Large intestine (tissue), 3 donors: ENCODE measurements around the gene ACVR1B. TPM values are rescaled to one million over a fixed set of nuclear protein-coding genes. Genes with fewer than 3 reads are reported as not detected.
A peak's percentile ranks its signal among the peaks of the same experiment; 100 is the strongest.
"Not testable (repeated sequence)": the region's sequence is repeated elsewhere in the genome, so short reads cannot be mapped to it uniquely, and the experiment has no call there.

Experiments
- DNase-seq, 2 donors: peaks; one replicate each; pipeline versions ENCODE4 v3.0.0 to v3.0.0-alpha.2; 2013
- H3K27ac ChIP-seq: one replicate; pipeline ENCODE4 v1.5.1; 2013; ENCODE audit warnings: low read length
- H3K27me3 ChIP-seq: 2 replicates; pipeline ENCODE4 v1.6.1; 2013; ENCODE audit warnings: low read length; ENCODE audit not compliant: control insufficient read depth, insufficient read depth
- H3K36me3 ChIP-seq: 2 replicates; pipeline ENCODE4 v1.6.1; 2013; ENCODE audit warnings: low read length; ENCODE audit not compliant: control insufficient read depth, insufficient read depth
- H3K4me1 ChIP-seq: one replicate; pipeline ENCODE4 v1.6.1; 2013; ENCODE audit warnings: low read length; ENCODE audit not compliant: control insufficient read depth, insufficient read depth
- H3K4me3 ChIP-seq: one replicate; pipeline ENCODE4 v1.5.1; 2013; ENCODE audit warnings: low read length
- H3K9me3 ChIP-seq: one replicate; pipeline ENCODE4 v1.6.1; 2013; ENCODE audit warnings: mild to moderate bottlenecking, low read depth, low read length, moderate library complexity; ENCODE audit not compliant: control insufficient read depth
- WGBS: methylation state at CpG from one replicate; pipeline ENCODE4 v1.1.5; 2013; ENCODE audit warnings: low lambda C conversion rate; ENCODE audit not compliant: insufficient coverage; 5-methylcytosine and 5-hydroxymethylcytosine counted together
- polyA plus RNA-seq: library from polyadenylated mRNA; unstranded; fragments of 120-200 nt; gene quantifications from one replicate; pipeline ENCODE4 v1.2.1, GENCODE V29; 2013

Gene ACVR1B
- polyA plus RNA-seq, 1 donor: 60.3 TPM

DNA sequence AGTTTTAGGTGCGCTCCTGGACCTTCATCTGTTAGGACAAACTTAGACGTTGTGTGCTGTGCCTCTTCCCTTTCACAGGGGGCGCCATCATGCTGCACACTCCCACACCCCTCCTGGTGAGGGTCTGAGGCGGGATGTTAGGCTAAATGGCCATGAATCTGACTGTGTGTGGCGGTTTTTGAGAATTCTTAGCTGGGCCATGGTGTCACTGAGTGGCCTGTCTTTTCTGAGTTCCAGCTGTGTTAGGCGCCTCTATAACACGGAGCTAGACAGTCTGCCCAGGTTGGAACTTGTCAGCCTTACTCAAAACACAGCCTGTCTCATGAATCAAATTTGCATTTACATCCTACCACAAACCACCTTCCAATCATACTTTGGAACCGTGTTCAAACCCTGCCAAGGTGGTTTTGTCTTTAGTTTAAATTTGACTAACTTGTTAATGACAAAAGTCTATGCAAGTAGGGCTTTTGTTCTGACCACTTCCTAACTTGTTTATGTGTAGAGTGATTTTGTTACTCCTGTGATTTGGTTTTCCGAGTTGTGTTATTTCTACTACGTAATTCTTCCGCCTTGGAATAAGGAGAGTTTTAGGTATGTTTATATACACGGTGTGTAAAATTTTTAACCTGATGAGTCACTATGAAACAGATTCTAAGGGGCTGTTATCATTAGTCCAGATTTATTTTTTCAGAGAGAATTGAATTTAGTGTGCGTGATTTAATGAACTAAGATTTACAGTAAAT lies 19.6 kb downstream of the ACVR1B start:
- peaks cover 76% of the 10 kb centered on the region for H3K4me1 ChIP-seq
- no peaks in the 10 kb centered on the region for H3K27me3 ChIP-seq
- WGBS: no CpG with 5 or more reads among the region's 13 CpGs
- DNase-seq: no peak
- no peaks in the 10 kb centered on the region for H3K9me3 ChIP-seq
- no peak overlapping the region for H3K4me3 ChIP-seq
- H3K27ac ChIP-seq: peak overlapping the region; percentile 26
- H3K36me3 ChIP-seq: peaks cover 11% of the 10 kb centered on the region

DNA sequence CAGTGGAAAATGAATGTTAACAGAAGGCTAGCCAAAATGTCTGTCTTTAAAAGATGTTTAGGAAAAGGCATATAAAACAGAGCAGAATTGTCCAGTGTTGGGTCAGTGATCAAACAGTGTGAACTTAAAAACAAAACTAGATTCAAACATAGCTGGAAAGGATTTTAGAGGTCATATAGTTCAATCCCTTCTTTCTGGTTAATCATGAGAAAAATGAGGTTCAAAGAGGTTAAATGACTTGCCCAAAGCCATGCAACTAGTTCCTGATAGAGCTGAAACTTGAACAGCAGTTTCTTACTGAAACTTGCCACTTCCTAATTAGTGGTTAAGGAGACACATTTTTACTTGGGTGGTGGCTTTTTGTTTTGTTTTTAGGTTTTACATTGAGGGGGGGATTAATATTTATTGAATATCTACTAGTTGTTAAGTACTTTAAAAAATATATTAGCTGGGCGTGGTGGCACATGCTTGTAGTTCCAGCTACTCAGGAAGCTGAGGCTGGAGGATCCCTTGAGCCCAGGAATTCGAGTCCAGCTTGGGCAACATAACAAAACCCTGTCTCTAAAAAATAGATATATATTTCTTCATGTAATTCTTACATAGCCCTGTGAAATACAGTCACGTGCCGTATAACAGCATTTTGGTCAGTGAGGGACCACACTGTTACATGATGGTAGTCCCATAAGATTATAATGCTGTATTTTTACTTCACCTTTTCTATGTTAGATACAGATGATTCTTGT lies 20.4 kb downstream of the ACVR1B start:
- Histone ChIP-seq H3K4me3 (no peak overlapping the region), H3K4me1 (peaks cover 83% of the 10 kb centered on the region), H3K36me3 (peaks cover 16% of the 10 kb centered on the region), H3K27ac (peak overlapping the region; percentile 26), H3K27me3 (no peaks in the 10 kb centered on the region), H3K9me3 (no peaks in the 10 kb centered on the region)
- WGBS: 57% methylated on average over 2 of the region's 4 CpGs
- DNase-seq: no peak

DNA sequence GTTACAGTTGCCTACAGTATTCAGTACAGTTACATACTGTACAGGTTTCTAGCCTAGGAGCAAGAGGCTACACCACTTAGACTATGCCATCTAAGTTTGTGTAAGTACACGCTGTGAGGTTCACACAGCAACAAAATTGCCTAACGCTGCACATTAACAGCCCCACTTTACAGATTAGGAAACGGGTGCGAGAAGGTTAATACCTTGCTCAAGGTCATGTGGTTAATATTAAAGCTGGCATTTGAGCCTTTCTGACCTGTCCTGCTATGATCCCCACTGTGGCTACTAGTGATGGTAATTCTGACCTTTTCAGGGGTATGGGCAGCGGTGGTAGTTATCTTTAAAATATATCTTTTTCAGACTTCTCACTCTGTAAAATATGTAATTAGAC lies 20.9 kb downstream of the ACVR1B start:
- peaks cover 18% of the 10 kb centered on the region for H3K36me3 ChIP-seq
- no peak for DNase-seq
- H3K27ac ChIP-seq: peak overlapping the region; percentile 26
- H3K27me3 ChIP-seq: no peaks in the 10 kb centered on the region
- WGBS: no CpG with 5 or more reads among the region's 5 CpGs
- no peaks in the 10 kb centered on the region for H3K9me3 ChIP-seq
- H3K4me3 ChIP-seq: no peak overlapping the region
- peaks cover 86% of the 10 kb centered on the region for H3K4me1 ChIP-seq

DNA sequence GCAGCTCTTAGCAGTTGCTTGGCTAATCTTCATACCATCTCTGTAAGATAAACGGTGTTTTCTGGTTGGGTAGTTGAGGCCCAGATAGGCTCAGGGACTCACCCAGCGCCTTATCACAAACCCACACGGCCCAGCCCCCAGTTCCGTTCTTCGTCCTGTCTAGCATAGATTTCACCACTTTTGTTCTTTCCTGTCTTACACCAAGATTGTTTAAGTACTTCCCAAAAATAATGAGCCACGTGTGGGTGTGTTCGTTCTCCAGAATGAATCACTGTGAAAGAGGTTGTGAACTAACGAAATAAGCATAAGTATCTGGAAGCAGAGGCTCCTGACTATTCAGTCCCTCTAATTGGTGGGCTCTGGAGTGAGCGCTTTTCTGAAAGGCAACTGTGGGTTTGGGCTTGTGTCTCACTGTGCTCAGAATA lies 21.4 kb downstream of the ACVR1B start:
- H3K4me1 ChIP-seq: peaks cover 86% of the 10 kb centered on the region
- no peak overlapping the region for H3K4me3 ChIP-seq
- no peak for DNase-seq
- H3K27ac ChIP-seq: peak overlapping the region; percentile 26
- H3K27me3 ChIP-seq: no peaks in the 10 kb centered on the region
- no peaks in the 10 kb centered on the region for H3K9me3 ChIP-seq
- peaks cover 23% of the 10 kb centered on the region for H3K36me3 ChIP-seq
- WGBS: no CpG with 5 or more reads among the region's 9 CpGs

DNA sequence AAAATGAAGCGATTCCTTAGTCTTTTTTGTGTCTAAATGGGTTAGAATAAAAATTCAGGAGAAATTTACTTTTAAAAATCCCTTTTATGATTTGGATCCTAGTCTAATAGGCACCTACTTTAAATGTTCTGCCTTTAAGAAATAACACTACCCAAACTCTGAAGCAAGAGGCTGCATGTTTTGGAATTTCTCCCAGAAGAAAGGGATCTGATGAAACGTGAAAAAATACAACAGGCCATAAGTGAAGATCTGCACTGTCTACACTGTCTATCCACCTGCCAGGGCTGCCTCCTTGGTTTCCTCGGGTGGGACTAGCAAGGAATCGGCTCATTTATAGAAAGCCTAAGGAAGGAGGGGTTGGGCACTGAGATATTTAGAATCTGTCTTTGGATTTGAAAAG lies 22.1 kb downstream of the ACVR1B start:
- Histone ChIP-seq H3K36me3 (peaks cover 27% of the 10 kb centered on the region), H3K4me3 (no peak overlapping the region), H3K27ac (peak overlapping the region; percentile 26), H3K27me3 (no peaks in the 10 kb centered on the region), H3K4me1 (peaks cover 87% of the 10 kb centered on the region), H3K9me3 (no peaks in the 10 kb centered on the region)
- 100% methylated on average over 1 of the region's 4 CpGs for WGBS
- no peak for DNase-seq

DNA sequence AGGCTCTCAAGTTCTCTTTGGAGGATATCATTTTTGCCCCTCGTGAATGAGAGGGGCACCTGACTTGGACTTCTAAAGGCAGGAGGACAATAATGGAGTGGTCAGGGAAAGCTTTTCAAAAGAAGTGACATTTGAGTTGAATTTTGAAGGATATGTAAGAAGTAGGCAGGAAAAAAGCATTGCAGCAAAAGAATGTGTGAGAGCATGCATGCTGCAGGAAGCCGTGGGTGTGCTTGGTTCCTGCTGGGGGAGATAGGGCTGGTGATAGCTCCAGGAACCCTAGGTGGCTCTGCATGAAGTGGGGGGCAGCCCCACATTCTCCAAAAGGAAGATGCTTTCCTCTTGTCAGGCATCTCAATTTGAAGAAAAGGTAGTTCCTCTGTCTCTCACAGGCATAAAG lies 23.1 kb downstream of the ACVR1B start:
- Histone ChIP-seq H3K27me3 (no peaks in the 10 kb centered on the region), H3K4me1 (peaks cover 84% of the 10 kb centered on the region), H3K27ac (no peak overlapping the region), H3K9me3 (no peaks in the 10 kb centered on the region), H3K36me3 (peaks cover 31% of the 10 kb centered on the region), H3K4me3 (no peak overlapping the region)
- DNase-seq: no peak
- no CpG with 5 or more reads among the region's 2 CpGs for WGBS

DNA sequence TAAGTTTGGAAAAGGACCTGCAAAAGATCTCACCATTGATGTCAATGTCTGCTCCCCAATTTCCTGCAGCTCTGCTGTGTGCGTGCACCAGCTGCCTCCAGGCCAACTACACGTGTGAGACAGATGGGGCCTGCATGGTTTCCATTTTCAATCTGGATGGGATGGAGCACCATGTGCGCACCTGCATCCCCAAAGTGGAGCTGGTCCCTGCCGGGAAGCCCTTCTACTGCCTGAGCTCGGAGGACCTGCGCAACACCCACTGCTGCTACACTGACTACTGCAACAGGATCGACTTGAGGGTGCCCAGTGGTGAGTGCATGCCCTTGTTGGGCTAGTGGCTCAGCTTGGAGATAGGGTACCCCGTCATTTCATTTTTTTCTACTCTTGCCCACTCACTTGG lies 23.7 kb downstream of the ACVR1B start:
- no peak for DNase-seq
- H3K4me3 ChIP-seq: no peak overlapping the region
- peaks cover 34% of the 10 kb centered on the region for H3K36me3 ChIP-seq
- WGBS: no CpG with 5 or more reads among the region's 8 CpGs
- no peak overlapping the region for H3K27ac ChIP-seq
- H3K4me1 ChIP-seq: peaks cover 84% of the 10 kb centered on the region
- H3K9me3 ChIP-seq: no peaks in the 10 kb centered on the region
- H3K27me3 ChIP-seq: no peaks in the 10 kb centered on the region

DNA sequence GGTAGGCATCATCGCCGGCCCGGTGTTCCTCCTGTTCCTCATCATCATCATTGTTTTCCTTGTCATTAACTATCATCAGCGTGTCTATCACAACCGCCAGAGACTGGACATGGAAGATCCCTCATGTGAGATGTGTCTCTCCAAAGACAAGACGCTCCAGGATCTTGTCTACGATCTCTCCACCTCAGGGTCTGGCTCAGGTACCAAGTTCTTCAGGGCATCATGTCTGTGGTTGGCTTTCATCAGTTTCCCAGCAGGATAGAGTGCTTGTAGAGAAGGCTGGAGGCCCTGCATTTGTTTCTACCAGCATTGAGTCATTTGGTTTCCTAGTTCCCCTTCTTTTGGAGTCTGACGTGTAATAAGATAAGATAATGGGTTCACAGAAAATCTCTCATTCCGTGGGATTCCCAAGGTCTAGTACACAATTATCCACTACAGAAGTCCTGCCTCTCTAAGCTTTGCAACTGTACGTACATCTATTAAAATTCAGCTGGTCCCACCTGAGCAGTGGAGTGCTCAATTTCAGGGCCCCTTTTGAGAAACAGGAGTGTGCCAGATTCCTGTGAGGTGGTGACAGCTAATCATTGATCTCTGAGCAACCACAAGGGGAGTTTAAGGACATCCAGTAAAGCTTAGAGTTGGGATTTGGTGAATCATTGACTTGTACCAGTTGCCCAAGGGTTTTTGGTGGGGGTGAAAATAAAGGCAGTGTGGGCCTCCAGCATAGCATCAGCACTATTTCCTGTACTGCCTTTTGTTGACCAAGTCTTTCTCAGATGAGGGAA lies 25.1 kb downstream of the ACVR1B start:
- Histone ChIP-seq H3K27ac (peak overlapping the region; percentile 37), H3K27me3 (no peaks in the 10 kb centered on the region), H3K9me3 (no peaks in the 10 kb centered on the region), H3K4me1 (peaks cover 78% of the 10 kb centered on the region), H3K36me3 (peaks cover 45% of the 10 kb centered on the region), H3K4me3 (no peak overlapping the region)
- no CpG with 5 or more reads among the region's 10 CpGs for WGBS
- peak; percentile 61 to 81 for DNase-seq

DNA sequence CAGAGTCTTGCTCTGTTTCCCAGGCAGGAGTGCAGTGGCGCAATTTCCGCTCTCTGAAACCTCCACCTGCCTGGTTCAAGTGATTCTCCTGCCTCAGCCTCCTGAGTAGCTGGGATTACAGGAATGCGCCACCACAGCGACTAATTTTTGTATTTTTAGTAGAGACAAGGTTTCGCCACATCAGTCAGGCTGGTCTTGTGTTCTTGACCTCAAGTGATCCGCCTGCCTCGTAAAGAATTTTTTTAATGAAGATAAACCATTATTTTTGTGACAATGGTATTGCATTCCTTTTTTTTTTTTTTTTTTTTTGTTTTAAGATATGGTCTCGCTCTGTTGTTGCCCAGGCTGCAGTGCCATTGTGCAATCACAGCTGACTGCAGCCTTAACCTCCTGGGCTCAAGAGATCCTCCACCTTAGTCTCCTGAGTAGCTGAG lies 25.8 kb downstream of the ACVR1B start:
- H3K4me1 ChIP-seq: peaks cover 71% of the 10 kb centered on the region
- H3K9me3 ChIP-seq: no peaks in the 10 kb centered on the region
- H3K27me3 ChIP-seq: no peaks in the 10 kb centered on the region
- H3K36me3 ChIP-seq: peaks cover 52% of the 10 kb centered on the region
- H3K4me3 ChIP-seq: no peak overlapping the region
- WGBS: 80% methylated on average over 2 of the region's 8 CpGs
- H3K27ac ChIP-seq: peak overlapping the region; percentile 7
- no peak for DNase-seq

DNA sequence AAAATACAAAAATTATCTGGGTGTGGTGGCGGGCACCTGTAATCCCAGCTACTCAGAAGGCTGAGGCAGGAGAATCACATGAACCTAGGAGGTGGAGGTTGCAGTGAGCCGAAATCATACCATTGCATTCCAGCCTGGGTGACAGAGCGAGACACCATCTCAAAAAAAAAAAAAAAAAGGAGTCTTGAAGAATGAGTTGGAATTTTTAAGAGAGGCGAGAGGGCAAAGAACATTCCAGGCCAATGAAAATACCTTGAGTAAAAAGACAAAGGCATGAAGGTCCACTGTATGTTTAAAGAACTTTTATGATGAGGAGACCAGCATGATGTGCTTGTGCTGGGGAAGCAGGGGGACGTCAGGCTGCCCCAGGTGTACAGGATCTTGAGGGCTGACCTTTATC lies 27.8 kb downstream of the ACVR1B start:
- H3K9me3 ChIP-seq, H3K27ac ChIP-seq, H3K4me3 ChIP-seq, H3K27me3 ChIP-seq, DNase-seq: not testable (repeated sequence)
- Histone ChIP-seq H3K4me1 (peaks cover 51% of the 10 kb centered on the region), H3K36me3 (peaks cover 71% of the 10 kb centered on the region)
- no CpG with 5 or more reads among the region's 5 CpGs for WGBS
